Cerebellar cortex (tissue), 1 donor: ENCODE data around the gene DES.

Experiments
- DNase-seq: peaks from one replicate; pipeline ENCODE4 v3.0.0-alpha.2; 2015; ENCODE audit warnings: low spot score

Gene DES

GRCh38 chr2:219421323-219421722 lies 3.1 kb downstream of the DES start:
- DNase-seq: no peak

- no peak for DNase-seq
These were observed 4.9 kb downstream of the DES start for GRCh38 chr2:219422952-219423534.

GRCh38 chr2:219423652-219424377 lies 5.6 kb downstream of the DES start:
- no peak for DNase-seq

DNA sequence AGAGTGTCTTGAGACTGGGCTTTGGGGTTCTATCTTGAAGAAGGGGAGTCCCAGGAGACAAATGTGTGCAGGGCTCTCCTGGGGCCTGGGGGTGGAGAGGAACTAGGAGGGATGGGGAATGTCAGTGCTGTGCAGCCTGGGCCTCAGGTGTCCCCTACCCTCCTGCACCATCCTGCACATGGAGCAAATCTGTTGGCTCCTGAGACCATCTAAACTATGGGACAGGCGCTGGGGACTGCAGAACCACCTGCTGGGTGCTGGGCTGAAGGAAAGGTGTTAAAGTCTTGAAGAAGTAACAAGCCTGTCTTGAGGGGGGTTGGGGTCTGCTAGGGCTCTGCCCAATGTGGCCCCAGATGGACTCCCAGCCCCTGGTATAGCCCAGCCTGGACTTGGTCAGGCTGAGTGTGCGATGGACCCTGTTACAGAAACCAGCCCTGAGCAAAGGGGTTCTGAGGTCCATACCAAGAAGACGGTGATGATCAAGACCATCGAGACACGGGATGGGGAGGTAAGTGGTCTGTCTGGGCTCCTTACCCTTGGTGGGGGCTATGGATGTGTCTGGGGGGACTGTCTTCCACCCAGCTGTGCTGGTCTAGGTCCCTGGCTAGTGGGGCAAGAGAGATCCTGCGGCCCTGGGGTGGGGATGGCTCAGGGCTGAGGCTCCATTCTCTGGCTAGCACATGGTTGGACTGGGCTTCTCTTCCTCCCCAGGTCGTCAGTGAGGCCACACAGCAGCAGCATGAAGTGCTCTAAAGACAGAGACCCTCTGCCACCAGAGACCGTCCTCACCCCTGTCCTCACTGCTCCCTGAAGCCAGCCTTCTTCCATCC lies 7.3 kb downstream of the DES start:
- no peak for DNase-seq

DNA sequence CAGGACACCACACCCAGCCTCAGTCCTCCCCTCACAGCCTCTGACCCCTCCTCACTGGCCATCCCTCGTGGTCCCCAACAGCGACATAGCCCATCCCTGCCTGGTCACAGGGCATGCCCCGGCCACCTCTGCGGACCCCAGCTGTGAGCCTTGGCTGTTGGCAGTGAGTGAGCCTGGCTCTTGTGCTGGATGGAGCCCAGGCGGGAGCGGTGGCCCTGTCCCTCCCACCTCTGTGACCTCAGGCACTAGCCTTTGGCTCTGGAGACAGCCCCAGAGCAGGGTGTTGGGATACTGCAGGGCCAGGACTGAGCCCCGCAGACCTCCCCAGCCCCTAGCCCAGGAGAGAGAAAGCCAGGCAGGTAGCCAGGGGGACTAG lies 7.9 kb downstream of the DES start:
- no peak for DNase-seq

GRCh38 chr2:219426534-219427136 lies 8.5 kb downstream of the DES start:
- no peak for DNase-seq

DNA sequence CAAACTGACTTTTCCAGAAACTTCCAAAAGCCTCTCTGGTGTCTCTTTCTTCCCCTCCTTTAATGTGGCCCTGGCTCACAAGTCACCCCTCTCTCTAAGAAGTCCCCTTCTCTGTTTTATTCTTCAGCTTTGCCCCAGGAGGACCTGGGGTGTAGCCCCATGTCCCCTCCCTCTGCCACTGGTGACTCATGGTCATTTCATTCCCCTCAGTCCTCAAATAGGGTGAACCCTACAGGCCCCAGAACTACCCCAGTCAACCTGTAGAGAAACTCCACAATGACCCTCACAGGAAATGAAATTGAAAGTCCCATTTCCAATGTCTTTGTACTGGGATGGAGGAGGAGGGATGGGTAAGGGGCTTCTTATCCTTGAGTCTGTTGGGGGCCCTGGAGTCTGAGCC lies 10.3 kb downstream of the DES start:
- no peak for DNase-seq

- DNase-seq: no peak
These were observed 11.9 kb downstream of the DES start for GRCh38 chr2:219429958-219430606.

- peak; percentile 60 for DNase-seq
These were observed 12.7 kb downstream of the DES start for GRCh38 chr2:219430633-219431615.

- peak; percentile 66 for DNase-seq
These were observed 15.7 kb downstream of the DES start for GRCh38 chr2:219433666-219434467.

GRCh38 chr2:219434468-219434717 lies 16.2 kb downstream of the DES start:
- DNase-seq: no peak

- DNase-seq: no peak
These were observed 16.7 kb downstream of the DES start, which contains the start of gene SPEG for GRCh38 chr2:219434718-219435525. Gene SPEG (plus strand): TSS chr2:219434843. CDS start chr2:219434978, 135 bp downstream.

DNA sequence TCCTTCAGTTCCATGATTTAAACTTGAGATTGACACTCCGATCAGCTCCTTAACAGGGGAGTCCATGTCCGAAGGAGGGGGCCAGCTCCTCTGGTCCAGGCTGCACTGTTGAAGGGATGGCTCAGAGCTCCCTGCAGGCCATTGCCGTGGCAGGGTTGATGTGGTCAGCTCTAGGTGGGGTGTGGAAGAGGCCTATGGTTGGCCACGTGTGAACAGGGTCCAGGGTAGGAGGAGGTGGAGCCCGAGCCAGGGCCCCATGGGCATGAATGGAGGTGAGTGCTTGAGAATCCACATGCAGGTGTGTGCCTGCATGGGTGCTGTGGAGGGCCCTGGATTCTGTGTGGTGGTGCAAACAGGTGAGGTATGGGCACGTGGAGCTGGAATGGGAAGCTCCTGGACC lies 17.5 kb downstream of the DES start:
- no peak for DNase-seq

DNA sequence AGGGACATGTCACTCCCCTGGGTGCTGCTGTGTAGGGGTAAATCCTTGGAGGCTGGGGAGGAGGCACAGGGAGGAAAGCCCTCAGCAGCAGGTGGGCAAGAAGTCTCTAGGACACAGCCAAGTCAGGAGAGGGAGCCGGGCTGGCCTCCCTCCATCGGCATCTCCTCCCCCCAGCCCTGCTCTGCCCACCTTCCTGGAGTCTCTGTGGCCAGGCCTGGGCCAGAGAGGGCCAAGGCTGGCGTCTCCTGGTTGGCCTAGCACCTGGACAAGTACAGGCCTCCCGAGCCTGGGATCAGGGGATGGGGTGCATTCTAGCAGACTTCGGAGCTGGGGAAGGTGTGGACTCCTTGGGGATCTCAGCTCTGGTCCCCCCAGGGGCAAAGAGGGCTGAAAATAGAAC lies 18.3 kb downstream of the DES start:
- no peak for DNase-seq

DNA sequence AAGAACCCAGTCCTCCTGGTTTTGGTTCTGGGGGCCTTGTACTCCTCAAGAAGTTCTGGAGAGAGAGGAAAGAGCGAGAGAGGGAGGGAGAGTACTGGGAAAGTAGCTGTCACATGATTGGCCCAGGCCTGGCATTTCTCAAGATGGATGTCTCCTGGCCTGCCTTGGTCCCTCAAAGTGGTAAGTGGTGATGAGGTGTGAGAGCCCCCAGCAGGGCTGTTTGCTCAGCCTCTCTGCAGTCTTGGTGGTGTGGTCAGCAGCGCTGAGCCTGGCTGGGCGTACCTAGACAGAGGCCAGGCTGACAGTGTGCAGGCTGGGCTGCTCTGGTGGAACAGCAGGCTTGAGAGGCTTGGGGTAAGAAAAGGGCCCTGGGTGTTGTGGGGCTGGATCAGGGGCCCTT lies 19.0 kb downstream of the DES start:
- DNase-seq: no peak

GRCh38 chr2:219437690-219438206 lies 19.6 kb downstream of the DES start:
- no peak for DNase-seq

- no peak for DNase-seq
These were observed 20.3 kb downstream of the DES start for GRCh38 chr2:219438453-219438852.

DNA sequence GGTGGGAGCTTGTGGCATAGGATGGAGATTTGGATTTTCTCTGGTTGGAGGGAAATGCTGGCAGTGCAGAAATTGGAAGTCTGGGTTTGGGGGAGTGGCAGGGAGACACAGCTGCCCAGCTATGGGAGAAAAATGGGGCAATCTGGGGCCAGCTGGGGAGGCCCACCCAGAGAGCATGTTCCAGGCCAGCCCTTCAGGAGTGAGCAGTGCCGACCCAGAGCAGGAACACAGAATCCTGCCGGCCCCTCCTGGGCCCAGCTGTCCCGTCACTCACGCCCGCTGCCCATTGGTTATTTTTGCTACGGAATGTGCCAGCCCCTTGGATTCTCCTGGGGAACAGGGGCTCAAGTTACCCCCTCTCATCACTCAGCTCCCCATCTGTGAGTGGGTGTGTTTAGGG lies 21.3 kb downstream of the DES start:
- DNase-seq: no peak
